Ascending aorta (tissue), 2 donors: ENCODE data around the gene LEF1. TPM values are rescaled to one million over a fixed set of nuclear protein-coding genes. Genes with fewer than 3 reads are reported as not detected.

Experiments used
- DNase-seq, 2 donors: peaks; one replicate each; pipeline ENCODE4 v3.0.0-alpha.2; 2019; ENCODE audit warnings: low spot score in 2 of 2
- H3K27ac ChIP-seq, 2 donors: fragments of 200-600 bp; sonication (generic); one replicate each; pipeline ENCODE4 v1.5.1; 2016 to 2017; ENCODE audit warnings: mild to moderate bottlenecking in 1 of 2
- H3K27me3 ChIP-seq: fragments of 200-600 bp; sonication (generic); one replicate; pipeline ENCODE4 v1.5.1; 2017
- H3K36me3 ChIP-seq, 2 donors: fragments of 200-600 bp; sonication (generic); one replicate each; pipeline ENCODE4 v1.5.1; 2016
- H3K4me1 ChIP-seq, 2 donors: fragments of 200-600 bp; sonication (generic); one replicate each; pipeline ENCODE4 v1.5.1; 2016 to 2017; ENCODE audit warnings: mild to moderate bottlenecking in 1 of 2
- H3K4me3 ChIP-seq, 2 donors: fragments of 200-600 bp; sonication (generic); one replicate each; pipeline ENCODE4 v1.5.1; 2016 to 2017; ENCODE audit warnings: mild to moderate bottlenecking in 1 of 2
- H3K9me3 ChIP-seq, 2 donors: fragments of 200-600 bp; sonication (generic); one replicate each; pipeline ENCODE4 v1.5.1; 2016
- CTCF ChIP-seq, 3 experiments: fragments of 200-600 bp in 2 of 3; fragments of 450-650 bp in 1 of 3; sonication (generic) in 2 of 3; IDR thresholded peaks; one replicate each; pipeline ENCODE4 v1.5.1; 2016 to 2019; ENCODE audit warnings: antibody characterized with exemption in 3 of 3, mild to moderate bottlenecking in 1 of 3, moderate library complexity in 1 of 3
- intact Hi-C: fragments of 100-400 bp; cut with DNase I; formaldehyde crosslinking; loops from one replicate; pipeline ENCODE4 v1.15.1; 2023
- total RNA-seq: library from RNA; depleted of rRNA; stranded (reverse); fragments of >200 nt; gene quantifications from one replicate; pipeline ENCODE4 v1.1.0, GENCODE V29; 2016

Gene LEF1
- total RNA-seq, 1 donor from 2014 or later: not detected

- Histone ChIP-seq H3K27me3 (no peaks in the 10 kb centered on the region), H3K9me3 (no peaks in the 10 kb centered on the region), H3K4me3 (no peak overlapping the region), H3K36me3 (no peaks in the 10 kb centered on the region), H3K4me1 (no peaks in the 10 kb centered on the region), H3K27ac (no peak overlapping the region)
- intact Hi-C loops: no loop called here
- DNase-seq: no peak
- no peak for TF ChIP-seq CTCF (IDR thresholded peaks at IDR 0.05)
Observed at GRCh38 chr4:108143515-108143914, 25.2 kb downstream of the LEF1 start.

- intact Hi-C loops: no loop called here
- no peaks in the 10 kb centered on the region for H3K9me3 ChIP-seq
- DNase-seq: no peak
- TF ChIP-seq CTCF (IDR thresholded peaks at IDR 0.05): no peak
- H3K36me3 ChIP-seq: no peaks in the 10 kb centered on the region
- H3K4me3 ChIP-seq: no peak overlapping the region
- no peaks in the 10 kb centered on the region for H3K27me3 ChIP-seq
- H3K4me1 ChIP-seq: no peaks in the 10 kb centered on the region
- H3K27ac ChIP-seq: no peak overlapping the region
Observed at GRCh38 chr4:108142870-108143269, 25.9 kb downstream of the LEF1 start.

GRCh38 chr4:108141213-108141950, 27.4 kb downstream of the LEF1 start:
- DNase-seq: no peak
- Histone ChIP-seq H3K27ac (no peak overlapping the region), H3K9me3 (no peaks in the 10 kb centered on the region), H3K27me3 (no peaks in the 10 kb centered on the region), H3K4me1 (no peaks in the 10 kb centered on the region), H3K36me3 (no peaks in the 10 kb centered on the region), H3K4me3 (no peak overlapping the region)
- TF ChIP-seq CTCF (IDR thresholded peaks at IDR 0.05): no peak
- intact Hi-C loops: no loop called here

GRCh38 chr4:108140328-108140727, 28.4 kb downstream of the LEF1 start:
- DNase-seq: no peak
- intact Hi-C loops: no loop called here
- no peaks in the 10 kb centered on the region for H3K9me3 ChIP-seq
- H3K4me3 ChIP-seq: no peak overlapping the region
- H3K27ac ChIP-seq: no peak overlapping the region
- no peaks in the 10 kb centered on the region for H3K4me1 ChIP-seq
- no peaks in the 10 kb centered on the region for H3K36me3 ChIP-seq
- no peak for TF ChIP-seq CTCF (IDR thresholded peaks at IDR 0.05)
- no peaks in the 10 kb centered on the region for H3K27me3 ChIP-seq

GRCh38 chr4:108139089-108139488, 29.6 kb downstream of the LEF1 start:
- H3K36me3 ChIP-seq: no peaks in the 10 kb centered on the region
- no peak overlapping the region for H3K4me3 ChIP-seq
- DNase-seq: no peak
- intact Hi-C loops: no loop called here
- no peak for TF ChIP-seq CTCF (IDR thresholded peaks at IDR 0.05)
- H3K4me1 ChIP-seq: no peaks in the 10 kb centered on the region
- no peaks in the 10 kb centered on the region for H3K27me3 ChIP-seq
- no peaks in the 10 kb centered on the region for H3K9me3 ChIP-seq
- H3K27ac ChIP-seq: no peak overlapping the region
